GM19395 (cell line): Measurements from ENCODE around the gene STMN3.

Experiments
- ATAC-seq: cut with Tn5 transposase; IDR thresholded peaks from one replicate; pipeline ENCODE4 v1.9.1; 2021; ENCODE audit warnings: mild to moderate bottlenecking, moderate library complexity; ENCODE audit not compliant: unreplicated experiment

STMN3 gene

DNA sequence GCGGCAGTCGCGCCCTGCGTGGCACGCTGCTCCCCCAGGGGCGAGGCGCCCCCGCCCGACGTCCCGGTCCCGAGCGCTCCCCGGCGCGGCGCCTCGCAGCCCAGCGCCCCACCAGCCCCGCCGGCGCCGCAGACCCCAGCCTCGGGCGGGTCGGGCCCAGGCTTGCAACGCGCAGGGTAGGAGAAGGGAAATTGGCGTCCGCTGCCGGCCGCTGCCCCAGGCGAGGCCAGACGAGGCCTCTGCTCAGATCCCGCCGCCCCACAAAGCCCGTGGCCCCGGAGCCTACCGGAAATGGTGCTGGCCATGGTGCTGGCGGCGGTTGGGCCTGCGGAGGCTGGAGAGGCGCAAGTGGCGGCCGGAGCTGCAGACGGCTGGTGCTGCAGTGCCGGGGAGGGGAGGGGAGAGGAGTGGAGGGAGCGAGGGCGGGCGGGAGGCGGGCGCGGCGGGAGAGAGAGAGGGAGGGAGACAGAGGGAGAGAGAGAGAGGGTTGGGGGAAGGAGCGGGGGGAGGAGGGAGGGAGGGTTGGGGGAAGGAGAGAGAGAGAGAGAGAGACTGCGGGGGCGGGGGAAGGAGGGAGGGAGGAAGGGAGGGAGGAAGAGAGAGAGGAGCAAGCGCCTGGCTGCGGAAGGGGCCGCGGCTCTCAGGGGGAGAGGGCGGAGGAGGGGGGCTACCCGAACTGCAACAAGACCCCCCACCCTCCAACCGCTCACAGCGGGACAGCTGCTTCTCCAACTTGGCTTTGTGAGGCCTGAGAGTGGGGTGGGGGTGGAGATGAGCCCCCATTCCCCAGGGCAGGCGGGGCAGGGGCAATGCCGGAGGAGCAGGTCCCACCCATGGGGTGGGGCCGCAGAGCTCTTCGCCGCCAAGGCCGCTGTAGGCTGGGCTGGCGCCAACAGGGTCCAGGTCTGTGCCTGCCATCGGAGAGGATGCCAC, at the start of gene STMN3:
Gene STMN3, minus strand, starts transcription at position 384 of the 933 bp plus-strand sequence. Its CDS starts 79 bp downstream, at position 305.
- no peak for ATAC-seq

DNA sequence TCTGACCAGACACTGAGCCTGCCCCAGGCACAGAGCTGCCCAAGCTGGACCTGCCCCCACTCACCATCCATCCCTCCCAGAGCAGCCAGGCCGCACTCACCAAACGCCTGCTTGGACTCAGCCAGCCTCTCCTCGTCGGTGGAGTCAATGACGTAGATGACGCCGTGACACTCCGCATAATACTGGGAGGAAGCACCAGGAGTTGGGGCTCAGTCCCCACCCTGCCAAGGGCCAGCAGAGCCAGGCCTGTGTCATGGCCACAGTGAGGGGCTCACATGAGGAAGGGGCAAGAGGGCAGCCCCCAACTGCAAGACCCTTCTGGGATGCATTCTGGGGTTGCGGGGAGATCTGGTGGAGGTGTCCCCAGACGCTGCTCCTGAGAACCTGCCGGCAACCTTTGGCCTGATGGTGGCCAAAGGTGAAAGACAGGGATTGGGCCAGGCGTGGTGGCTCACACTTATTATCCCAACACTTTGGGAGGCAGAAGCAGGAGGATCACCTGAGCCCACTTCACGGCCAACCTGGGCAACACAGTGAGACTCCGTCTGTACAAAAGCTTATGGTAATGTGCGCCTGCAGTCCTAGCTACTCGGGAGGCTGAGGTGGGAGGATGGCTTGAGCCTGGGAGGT, 48.9 kb upstream of the STMN3 start:
- no peak for ATAC-seq

DNA sequence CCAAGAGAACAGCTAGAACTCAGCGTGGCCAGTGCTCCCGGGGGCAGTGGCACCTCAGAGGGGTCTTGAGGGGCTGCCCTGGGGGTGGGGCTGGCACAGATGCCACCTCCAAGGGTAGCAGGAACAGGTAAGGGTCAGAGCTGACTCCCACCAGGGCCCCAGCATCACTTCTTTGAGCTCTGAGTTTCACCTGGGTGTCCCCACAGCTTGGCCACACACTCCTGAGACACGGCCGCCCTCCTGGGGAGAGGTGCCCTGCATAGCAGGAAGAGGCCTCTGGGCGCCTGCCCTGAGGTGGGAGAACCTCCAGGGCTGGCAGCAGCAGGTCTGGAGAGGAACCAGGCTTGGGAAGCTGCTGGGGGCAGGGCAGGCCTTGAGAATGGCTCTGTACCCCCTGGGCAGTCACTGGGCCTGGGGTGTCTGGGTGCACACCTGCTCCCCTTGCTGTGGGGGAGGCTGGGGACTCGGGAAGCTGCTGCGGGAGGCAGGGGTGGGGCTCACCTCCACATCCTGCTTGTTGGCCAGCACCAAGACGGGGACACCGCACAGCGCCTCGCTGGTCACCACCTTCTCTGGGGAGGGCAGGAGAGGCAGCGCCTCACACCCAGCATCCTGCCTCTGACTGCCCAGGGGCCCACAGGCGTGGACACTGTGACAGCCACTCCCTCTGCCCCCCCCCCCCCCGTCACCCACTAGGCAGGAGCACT, 48.3 kb upstream of the STMN3 start:
- ATAC-seq, result no peak

DNA sequence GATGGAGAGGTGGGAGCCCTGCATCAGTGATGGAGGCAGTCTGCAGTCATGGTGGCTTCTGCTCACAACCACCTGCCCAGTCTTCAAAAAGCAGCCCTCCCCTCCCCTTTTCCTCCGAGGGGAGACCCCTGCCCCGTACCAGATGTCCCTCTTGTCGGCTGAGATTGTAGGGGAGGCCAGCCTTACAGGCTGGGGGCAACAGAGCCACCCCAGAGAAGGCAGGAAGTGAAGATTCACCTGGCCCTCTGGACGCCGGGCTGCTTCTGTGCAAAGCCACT, 47.8 kb upstream of the STMN3 start:
- ATAC-seq, result no peak

DNA sequence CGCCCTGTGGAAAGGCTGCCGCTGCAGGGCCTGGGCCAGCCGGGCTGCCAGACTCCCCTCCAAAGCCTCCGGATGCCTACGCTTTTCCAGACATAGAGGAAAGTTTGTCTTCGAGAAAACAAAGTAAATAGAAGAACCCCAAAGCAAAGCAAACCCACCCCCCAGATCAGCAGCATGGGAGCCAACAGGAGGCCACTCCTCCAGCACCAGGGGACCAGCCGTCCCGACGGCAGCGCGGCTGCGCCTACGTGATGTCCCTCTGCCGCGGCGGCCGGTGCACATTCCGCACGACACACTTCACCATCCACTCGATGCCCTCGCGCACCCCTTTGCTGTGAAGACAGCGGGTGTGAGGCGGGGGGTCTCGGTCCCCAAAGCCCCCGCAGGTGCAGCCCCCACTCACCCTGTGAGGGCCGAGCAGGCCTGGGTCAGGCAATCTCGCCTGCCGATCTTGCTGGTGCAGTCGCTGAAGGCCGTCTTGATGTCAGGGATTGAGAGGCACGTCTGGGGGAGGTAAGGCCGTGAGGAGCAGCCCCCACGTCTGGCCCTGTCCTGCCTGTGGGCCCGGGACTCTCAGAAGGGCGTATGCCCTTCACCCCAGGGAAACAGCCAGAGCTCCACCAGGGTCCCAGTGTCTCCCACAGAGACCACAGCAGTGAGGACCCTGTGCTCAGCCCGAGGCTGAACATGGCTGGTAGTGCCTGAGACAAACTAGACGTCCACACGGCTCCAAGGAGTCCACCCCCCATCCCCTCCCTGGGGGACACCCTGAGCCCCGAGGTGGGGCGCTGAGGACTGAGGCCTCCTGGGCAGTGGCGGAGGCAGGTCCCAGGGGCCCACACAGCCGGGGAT, 47.2 kb upstream of the STMN3 start:
- ATAC-seq, result no peak

DNA sequence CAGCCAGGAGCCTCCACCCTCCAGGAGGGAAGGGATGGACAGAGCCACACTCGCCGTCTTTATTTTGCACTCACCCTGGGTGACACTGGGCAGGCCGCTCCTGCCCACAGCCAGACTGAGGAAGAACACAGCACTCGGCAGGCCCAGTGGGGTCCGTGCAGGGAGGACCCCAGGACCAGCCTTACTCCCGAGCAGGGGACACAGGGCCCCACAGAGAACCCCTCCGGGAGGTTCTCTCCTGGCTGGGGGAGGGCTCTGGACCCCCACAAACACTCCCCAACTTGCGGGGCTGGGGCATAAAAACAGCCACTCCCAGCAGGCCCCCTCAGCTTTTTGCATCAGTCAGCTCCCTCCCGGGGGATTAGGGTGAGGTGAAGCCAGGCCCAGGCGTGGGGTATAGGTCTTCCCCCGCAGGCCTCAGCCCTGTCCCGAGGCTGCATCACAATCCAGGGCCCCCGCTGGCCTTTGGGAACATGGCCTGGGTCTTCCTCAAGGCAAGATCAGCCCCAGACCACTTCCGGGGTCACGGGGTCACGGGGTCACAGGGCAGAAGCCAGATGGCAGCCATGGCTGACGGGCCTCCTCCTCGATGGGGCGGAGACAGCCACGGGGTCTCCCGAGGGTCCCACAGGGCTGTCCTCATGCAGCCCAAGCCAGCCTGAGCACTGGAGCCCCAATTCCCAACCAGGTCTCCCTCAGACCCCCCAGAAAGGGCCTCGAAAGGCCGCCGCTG, 46.4 kb upstream of the STMN3 start:
- ATAC-seq, result no peak

DNA sequence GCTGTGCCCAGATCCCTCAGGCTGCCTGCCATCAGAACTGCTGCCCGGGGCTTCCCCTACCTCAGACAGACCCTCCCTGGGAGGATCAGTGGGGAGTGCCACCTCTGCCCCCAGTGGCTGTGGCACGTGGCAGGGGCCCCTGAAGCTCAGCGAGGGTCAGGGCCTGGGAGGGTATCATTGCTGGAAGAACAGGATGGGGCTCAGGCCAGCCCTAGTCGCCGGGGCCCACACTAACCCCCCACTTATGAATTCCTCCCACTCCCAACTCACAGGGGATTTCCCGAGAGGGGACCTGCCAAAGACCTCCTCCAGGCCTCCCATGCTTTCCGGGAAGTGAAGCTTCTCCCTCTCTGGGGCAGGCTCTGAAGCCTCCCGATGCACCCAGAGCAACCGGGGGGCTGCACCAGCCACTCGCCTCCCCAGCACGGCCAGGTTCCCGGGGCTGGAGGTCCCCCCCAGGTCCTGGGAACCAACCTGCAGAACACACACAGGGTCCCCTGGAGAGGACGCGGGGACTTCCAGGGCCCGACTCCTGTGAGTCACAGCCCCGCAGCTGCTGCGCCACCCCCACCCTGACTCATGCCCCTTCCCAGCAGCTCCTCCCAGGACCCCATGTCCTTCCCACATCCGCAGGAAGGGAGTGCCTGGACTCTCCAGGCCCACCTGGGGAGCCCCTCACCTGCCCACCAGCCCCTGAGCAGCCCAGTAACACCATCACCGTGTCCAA, 45.7 kb upstream of the STMN3 start:
- no peak for ATAC-seq

DNA sequence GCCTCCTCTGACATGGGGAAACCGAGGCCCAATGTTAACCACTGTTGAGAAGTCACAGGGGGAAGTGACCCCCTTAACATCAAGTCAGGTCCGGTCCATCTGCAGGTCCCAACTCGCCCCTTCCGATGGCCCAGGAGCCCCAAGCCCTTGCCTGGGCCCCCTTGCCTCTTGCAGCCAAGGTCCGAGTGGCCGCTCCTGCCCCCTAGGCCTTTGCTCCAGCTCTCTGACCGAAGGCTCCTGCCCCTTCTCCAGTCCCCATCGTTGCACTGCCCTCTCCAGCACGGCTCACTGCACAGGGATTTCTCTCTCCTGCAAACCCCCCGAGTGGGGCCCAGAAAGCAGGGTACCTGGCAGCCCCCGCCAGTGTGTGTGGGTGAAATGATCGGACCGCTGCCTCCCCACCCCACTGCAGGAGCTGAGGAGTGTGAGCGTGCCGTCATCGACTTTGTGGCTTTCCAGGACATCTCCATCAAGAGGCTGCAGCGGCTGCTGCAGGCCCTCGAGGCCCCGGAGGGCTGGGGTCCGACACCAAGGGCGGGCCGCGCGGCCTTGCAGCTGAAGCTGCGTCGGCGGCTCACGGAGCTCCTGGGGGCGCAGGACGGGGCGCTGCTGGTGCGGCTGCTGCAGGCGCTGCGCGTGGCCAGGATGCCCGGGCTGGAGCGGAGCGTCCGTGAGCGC, 44.8 kb upstream of the STMN3 start:
- no peak for ATAC-seq

DNA sequence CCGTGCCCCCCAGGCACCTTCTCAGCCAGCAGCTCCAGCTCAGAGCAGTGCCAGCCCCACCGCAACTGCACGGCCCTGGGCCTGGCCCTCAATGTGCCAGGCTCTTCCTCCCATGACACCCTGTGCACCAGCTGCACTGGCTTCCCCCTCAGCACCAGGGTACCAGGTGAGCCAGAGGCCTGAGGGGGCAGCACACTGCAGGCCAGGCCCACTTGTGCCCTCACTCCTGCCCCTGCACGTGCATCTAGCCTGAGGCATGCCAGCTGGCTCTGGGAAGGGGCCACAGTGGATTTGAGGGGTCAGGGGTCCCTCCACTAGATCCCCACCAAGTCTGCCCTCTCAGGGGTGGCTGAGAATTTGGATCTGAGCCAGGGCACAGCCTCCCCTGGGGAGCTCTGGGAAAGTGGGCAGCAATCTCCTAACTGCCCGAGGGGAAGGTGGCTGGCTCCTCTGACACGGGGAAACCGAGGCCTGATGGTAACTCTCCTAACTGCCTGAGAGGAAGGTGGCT, 44.2 kb upstream of the STMN3 start:
- no peak for ATAC-seq

DNA sequence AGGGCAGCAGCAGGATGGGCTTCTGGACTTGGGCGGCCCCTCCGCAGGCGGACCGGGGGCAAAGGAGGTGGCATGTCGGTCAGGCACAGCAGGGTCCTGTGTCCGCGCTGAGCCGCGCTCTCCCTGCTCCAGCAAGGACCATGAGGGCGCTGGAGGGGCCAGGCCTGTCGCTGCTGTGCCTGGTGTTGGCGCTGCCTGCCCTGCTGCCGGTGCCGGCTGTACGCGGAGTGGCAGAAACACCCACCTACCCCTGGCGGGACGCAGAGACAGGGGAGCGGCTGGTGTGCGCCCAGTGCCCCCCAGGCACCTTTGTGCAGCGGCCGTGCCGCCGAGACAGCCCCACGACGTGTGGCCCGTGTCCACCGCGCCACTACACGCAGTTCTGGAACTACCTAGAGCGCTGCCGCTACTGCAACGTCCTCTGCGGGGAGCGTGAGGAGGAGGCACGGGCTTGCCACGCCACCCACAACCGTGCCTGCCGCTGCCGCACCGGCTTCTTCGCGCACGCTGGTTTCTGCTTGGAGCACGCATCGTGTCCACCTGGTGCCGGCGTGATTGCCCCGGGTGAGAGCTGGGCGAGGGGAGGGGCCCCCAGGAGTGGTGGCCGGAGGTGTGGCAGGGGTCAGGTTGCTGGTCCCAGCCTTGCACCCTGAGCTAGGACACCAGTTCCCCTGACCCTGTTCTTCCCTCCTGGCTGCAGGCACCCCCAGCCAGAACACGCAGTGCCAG, 43.6 kb upstream of the STMN3 start, which contains the start of gene TNFRSF6B:
Gene TNFRSF6B, plus strand, starts transcription at position 25 of the 729 bp plus-strand sequence. Its CDS starts 116 bp downstream, at position 141.
- ATAC-seq, result no peak

DNA sequence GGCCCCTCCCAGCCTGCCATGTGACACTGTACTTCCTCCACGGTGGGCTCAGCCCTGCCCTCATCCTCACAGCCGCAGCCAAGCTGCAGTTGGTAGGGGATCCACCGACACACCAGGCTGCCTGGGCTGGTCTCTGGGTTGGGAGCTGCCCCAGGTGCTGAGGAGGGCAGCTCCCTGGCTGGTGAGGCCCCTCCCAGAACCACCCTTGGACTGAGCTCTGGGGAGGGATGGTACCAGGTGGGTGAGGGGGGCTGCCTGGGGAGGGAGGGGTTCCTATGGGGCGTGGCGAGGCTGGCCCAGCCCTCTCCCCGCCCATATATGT, 43.0 kb upstream of the STMN3 start:
- no peak for ATAC-seq

DNA sequence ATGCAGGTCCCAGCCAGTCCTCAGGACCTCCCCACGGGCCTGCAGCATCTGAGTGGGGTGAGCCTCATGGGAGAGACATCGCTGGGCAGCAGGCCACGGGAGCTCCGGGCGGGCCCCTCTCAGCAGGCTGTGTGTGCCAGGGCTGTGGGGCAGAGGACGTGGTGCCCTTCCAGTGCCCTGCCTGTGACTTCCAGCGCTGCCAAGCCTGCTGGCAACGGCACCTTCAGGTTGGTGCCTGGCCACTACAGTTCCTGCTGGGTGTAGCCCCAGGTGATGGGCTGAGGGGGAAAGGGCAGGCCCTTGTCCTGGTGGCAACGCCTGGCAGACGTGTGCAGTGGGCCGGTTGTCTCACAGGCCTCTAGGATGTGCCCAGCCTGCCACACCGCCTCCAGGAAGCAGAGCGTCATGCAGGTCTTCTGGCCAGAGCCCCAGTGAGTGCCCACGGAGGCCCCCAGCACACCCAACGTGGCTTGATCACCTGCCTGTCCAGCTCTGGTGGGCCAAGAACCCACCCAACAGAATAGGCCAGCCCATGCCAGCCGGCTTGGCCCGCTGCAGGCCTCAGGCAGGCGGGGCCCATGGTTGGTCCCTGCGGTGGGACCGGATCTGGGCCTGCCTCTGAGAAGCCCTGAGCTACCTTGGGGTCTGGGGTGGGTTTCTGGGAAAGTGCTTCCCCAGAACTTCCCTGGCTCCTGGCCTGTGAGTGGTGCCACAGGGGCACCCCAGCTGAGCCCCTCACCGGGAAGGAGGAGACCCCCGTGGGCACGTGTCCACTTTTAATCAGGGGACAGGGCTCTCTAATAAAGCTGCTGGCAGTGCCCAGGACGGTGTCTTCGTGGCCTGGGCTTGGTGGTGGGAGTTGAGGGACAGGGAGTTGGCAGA, 42.4 kb upstream of the STMN3 start:
- no peak for ATAC-seq

DNA sequence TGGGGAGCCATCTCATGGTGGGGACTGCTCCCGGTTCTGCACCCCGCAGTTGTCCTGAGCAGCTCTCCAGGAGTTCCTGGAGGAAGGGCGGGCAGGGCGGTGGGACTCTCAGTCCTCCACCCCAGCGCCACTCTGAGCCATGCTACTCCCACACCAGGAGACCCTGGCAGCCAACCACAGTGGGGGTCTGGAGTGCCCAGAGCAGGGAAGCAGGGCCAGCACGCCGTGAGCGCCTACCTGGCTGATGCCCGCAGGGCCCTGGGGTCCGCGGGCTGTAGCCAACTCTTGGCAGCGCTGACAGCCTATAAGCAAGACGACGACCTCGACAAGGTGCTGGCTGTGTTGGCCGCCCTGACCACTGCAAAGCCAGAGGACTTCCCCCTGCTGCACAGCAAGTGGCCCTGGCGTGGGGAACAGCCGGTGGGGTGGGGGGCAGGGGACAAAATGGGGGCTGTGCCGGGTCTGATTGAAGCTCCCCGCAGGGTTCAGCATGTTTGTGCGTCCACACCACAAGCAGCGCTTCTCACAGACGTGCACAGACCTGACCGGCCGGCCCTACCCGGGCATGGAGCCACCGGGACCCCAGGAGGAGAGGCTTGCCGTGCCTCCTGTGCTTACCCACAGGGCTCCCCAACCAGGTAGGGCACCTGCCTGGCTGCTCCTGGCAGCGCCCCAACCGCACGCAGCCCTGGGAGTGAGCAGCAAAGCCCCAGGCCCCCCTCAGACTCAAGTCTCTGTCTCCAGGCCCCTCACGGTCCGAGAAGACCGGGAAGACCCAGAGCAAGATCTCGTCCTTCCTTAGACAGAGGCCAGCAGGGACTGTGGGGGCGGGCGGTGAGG, 41.6 kb upstream of the STMN3 start:
- ATAC-seq, result no peak

DNA sequence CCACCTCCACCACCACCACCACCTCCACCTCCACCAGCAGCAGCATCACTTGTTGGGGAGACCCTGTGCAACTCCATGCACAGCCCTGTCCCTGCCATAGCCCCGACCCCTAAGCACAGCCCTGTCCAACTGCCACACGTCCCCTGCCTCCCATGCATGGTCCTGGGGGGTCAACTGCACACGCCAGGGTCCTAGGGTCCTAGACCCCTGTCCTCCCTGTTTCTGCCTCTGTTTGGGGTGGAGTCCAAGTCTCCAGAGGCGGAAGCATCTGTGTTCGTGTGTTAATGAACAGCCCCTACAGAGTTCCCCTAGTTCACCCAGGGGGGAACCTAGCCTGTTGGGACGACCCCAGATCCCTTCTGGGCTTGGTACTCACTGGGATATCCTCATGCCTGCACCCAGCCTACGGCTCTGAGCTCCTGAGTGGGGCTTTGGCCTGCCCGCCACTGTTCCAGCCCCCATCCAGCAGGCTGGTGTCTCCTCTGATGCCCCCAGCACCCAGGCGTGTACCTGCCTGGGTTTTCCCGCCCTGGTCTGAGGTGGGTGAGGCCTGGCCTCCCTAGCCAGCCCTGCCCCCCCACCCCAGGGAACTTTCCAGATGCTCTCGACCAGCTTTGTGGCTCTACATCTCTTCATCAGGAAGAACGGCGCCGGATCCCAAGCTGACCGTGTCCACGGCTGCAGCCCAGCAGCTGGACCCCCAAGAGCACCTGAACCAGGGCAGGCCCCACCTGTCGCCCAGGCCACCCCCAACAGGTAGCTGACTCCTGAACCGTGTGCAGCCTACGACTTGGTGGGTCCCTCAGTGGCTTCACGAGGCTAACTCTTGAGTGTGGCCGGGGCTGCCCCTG, 40.7 kb upstream of the STMN3 start:
- ATAC-seq, result no peak

DNA sequence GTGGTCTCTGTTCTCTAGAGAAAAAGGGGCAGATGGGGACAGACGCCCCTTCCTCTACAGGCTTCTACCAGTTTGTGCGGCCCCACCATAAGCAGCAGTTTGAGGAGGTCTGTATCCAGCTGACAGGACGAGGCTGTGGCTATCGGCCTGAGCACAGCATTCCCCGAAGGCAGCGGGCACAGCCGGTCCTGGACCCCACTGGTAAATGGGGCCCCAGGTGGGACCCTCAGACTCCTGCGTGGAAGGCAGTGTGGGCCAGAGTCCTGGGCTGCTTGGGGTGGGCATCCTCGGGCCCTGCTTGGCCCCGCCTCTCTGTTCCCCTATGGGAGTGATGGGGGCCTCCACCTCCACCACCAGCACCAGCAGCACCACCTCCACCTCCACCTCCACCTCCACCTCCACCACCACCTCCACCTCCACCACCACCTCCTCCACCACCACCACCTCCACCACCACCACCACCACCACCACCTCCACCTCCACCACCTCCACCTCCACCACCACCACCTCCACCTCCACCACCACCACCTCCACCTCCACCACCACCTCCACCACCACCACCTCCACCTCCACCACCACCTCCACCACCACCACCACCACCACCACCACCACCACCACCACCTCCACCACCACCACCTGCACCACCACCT, 40.0 kb upstream of the STMN3 start:
- no peak for ATAC-seq
